DMS 273 (cell line): Measurements from ENCODE around the gene PPP1R16B.
A peak's percentile ranks its signal among the peaks of the same experiment; 100 is the strongest.

Experiments used
- DNase-seq: peaks from one replicate; lab custom pipeline; 2025; ENCODE audit not compliant: unreplicated experiment; lab: John Stamatoyannopoulos, UW

The PPP1R16B gene

GRCh38 chr20:38805502-38805957 is at the start of gene PPP1R16B:
Gene PPP1R16B (plus strand): TSS chr20:38805697. CDS start chr20:38835926, 30,229 bp downstream.
- DNase-seq = peak; percentile 79

- DNase-seq = no peak
Observed at GRCh38 chr20:38757145-38757775, 48.2 kb upstream of the PPP1R16B start.

GRCh38 chr20:38759106-38759505 is 46.4 kb upstream of the PPP1R16B start:
- DNase-seq = no peak

- no peak for DNase-seq
Observed at GRCh38 chr20:38760978-38761377, 44.5 kb upstream of the PPP1R16B start.

- no peak for DNase-seq
Observed at GRCh38 chr20:38762174-38762573, 43.3 kb upstream of the PPP1R16B start.

- DNase-seq = no peak
Observed at GRCh38 chr20:38763616-38764015, 41.9 kb upstream of the PPP1R16B start.

- DNase-seq = peak; percentile 14
Observed at GRCh38 chr20:38764567-38765318, 40.8 kb upstream of the PPP1R16B start.

GRCh38 chr20:38766071-38766470 is 39.4 kb upstream of the PPP1R16B start:
- DNase-seq = no peak

- DNase-seq = no peak
Observed at GRCh38 chr20:38769376-38770295, 35.9 kb upstream of the PPP1R16B start.

- no peak for DNase-seq
Observed at GRCh38 chr20:38770546-38770945, 35.0 kb upstream of the PPP1R16B start.

GRCh38 chr20:38770970-38771369 is 34.5 kb upstream of the PPP1R16B start:
- no peak for DNase-seq

- no peak for DNase-seq
Observed at GRCh38 chr20:38771621-38772020, 33.9 kb upstream of the PPP1R16B start.

GRCh38 chr20:38774167-38774566 is 31.3 kb upstream of the PPP1R16B start:
- no peak for DNase-seq

- no peak for DNase-seq
Observed at GRCh38 chr20:38776363-38776762, 29.1 kb upstream of the PPP1R16B start.

- DNase-seq = no peak
Observed at GRCh38 chr20:38779247-38780097, 26.0 kb upstream of the PPP1R16B start.

GRCh38 chr20:38782275-38782674 is 23.2 kb upstream of the PPP1R16B start:
- no peak for DNase-seq

- DNase-seq = no peak
Observed at GRCh38 chr20:38787870-38788269, 17.6 kb upstream of the PPP1R16B start.

GRCh38 chr20:38789503-38790199 is 15.8 kb upstream of the PPP1R16B start:
- no peak for DNase-seq

GRCh38 chr20:38790200-38791053 is 15.1 kb upstream of the PPP1R16B start:
- peak; percentile 88 for DNase-seq
